ENCODE measurements around the gene EFCAB5. TPM values are rescaled to one million over a fixed set of nuclear protein-coding genes. Genes with fewer than 3 reads are reported as not detected.

The EFCAB5 gene
- total RNA-seq, 1 donor from 2014 or later: 2.6 TPM

- Histone ChIP-seq H3K36me3 (ENCODE audit: control insufficient read depth in 3 of 3, insufficient read depth in 3 of 3, low read length in 3 of 3) (no peaks in the 10 kb centered on the region), H3K4me3 (ENCODE audit: low read length in 3 of 3) (no peak overlapping the region), H3K9ac (ENCODE audit: low read depth in 1 of 3, low read length in 3 of 3) (no peak overlapping the region)
Measured at GRCh38 chr17:29914819-29915537, 26.5 kb upstream of the EFCAB5 start.

GRCh38 chr17:29918016-29918415 lies 23.4 kb upstream of the EFCAB5 start:
- no peak overlapping the region for H3K27ac ChIP-seq (ENCODE audit: low read depth, low read length)
- H3K4me3 ChIP-seq (ENCODE audit: low read length in 3 of 3): no peak overlapping the region
- no peak overlapping the region for H3K9ac ChIP-seq (ENCODE audit: low read depth in 1 of 3, low read length in 3 of 3)
- H3K27me3 ChIP-seq (ENCODE audit: control insufficient read depth in 3 of 3, insufficient read depth in 3 of 3, low read length in 3 of 3): no peaks in the 10 kb centered on the region
- peaks cover 0 to 7% (median 4%) of the 10 kb centered on the region in 3 donors for H3K4me1 ChIP-seq (ENCODE audit: control insufficient read depth in 3 of 3, insufficient read depth in 3 of 3, low read length in 3 of 3)
- no peaks in the 10 kb centered on the region for H3K36me3 ChIP-seq (ENCODE audit: control insufficient read depth in 3 of 3, insufficient read depth in 3 of 3, low read length in 3 of 3)
- no peaks in the 10 kb centered on the region for H3K9me3 ChIP-seq (ENCODE audit: control insufficient read depth in 3 of 3, low read length in 3 of 3)

More at GRCh38 chr17:29914819-29915537, 26.5 kb upstream of the EFCAB5 start:
- peaks cover 0 to 15% (median 12%) of the 10 kb centered on the region in 3 donors for H3K4me1 ChIP-seq (ENCODE audit: control insufficient read depth in 3 of 3, insufficient read depth in 3 of 3, low read length in 3 of 3)
- no peaks in the 10 kb centered on the region for H3K9me3 ChIP-seq (ENCODE audit: control insufficient read depth in 3 of 3, low read length in 3 of 3)
- no peaks in the 10 kb centered on the region for H3K27me3 ChIP-seq (ENCODE audit: control insufficient read depth in 3 of 3, insufficient read depth in 3 of 3, low read length in 3 of 3)
- H3K27ac ChIP-seq (ENCODE audit: low read depth, low read length): no peak overlapping the region

DNA sequence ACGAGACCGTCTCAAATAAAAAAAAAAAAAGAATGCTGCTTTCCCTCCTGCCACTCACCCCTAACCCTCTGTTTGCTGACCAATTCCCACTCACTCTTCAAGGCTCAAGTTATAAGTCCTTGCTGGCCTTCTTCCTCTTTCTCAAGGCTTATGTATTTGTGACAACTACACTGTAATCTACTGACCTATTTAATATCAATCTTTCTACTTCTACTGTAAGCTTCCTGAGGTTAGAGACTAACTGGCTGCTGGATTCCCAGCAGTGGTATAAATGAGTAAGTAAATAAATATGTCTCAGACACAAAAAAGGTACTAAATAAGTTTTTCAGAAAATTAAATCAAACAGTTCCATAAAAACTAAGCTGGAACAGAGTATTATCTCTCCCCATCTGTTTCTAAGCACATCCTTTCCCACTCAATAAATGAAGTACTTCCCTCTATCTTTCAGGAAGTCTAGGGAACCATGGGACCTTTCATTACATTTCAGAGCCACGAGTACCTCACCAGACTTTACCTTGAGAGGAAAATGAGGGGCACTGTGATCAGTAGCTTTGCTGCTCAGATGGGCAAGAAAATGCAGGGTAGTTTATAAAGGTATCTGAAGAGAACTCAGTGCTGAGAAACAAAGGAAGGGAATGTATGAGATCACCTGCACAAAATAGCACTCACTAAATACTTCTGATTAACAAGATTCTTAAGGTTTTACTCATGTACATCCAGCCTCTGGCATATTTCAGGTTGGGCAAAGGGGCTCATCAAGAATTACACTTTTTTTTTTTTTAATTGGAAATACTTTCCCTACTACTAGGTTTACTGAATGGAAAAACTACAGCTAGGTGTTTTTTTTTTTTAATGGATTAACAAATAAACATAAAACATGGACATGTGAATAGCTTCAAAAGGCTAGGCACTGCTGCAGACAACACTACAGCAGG lies 22.2 kb upstream of the EFCAB5 start:
- Histone ChIP-seq H3K36me3 (ENCODE audit: control insufficient read depth in 3 of 3, insufficient read depth in 3 of 3, low read length in 3 of 3) (no peaks in the 10 kb centered on the region), H3K27me3 (ENCODE audit: control insufficient read depth in 3 of 3, insufficient read depth in 3 of 3, low read length in 3 of 3) (no peaks in the 10 kb centered on the region), H3K4me3 (ENCODE audit: low read length in 3 of 3) (no peak overlapping the region), H3K4me1 (ENCODE audit: control insufficient read depth in 3 of 3, insufficient read depth in 3 of 3, low read length in 3 of 3) (peaks cover 0 to 7% (median 4%) of the 10 kb centered on the region in 3 donors), H3K9me3 (ENCODE audit: control insufficient read depth in 3 of 3, low read length in 3 of 3) (no peaks in the 10 kb centered on the region), H3K27ac (ENCODE audit: low read depth, low read length) (no peak overlapping the region), H3K9ac (ENCODE audit: low read depth in 1 of 3, low read length in 3 of 3) (peak overlapping the region in 1 of 3 donors; percentile 21)

GRCh38 chr17:29924786-29925185 lies 16.6 kb upstream of the EFCAB5 start:
- Histone ChIP-seq H3K9me3 (ENCODE audit: control insufficient read depth in 3 of 3, low read length in 3 of 3) (no peaks in the 10 kb centered on the region), H3K36me3 (ENCODE audit: control insufficient read depth in 3 of 3, insufficient read depth in 3 of 3, low read length in 3 of 3) (peaks cover 0 to 4% (median 0%) of the 10 kb centered on the region in 3 donors), H3K4me3 (ENCODE audit: low read length in 3 of 3) (no peak overlapping the region), H3K4me1 (ENCODE audit: control insufficient read depth in 3 of 3, insufficient read depth in 3 of 3, low read length in 3 of 3) (peaks cover 8 to 31% (median 19%) of the 10 kb centered on the region in 3 donors), H3K27ac (ENCODE audit: low read depth, low read length) (no peak overlapping the region), H3K27me3 (ENCODE audit: control insufficient read depth in 3 of 3, insufficient read depth in 3 of 3, low read length in 3 of 3) (no peaks in the 10 kb centered on the region), H3K9ac (ENCODE audit: low read depth in 1 of 3, low read length in 3 of 3) (no peak overlapping the region)

GRCh38 chr17:29927546-29927945 lies 13.9 kb upstream of the EFCAB5 start:
- no peak overlapping the region for H3K9ac ChIP-seq (ENCODE audit: low read depth in 1 of 3, low read length in 3 of 3)
- no peak overlapping the region for H3K27ac ChIP-seq (ENCODE audit: low read depth, low read length)
- peaks cover 14 to 40% (median 31%) of the 10 kb centered on the region in 3 donors for H3K4me1 ChIP-seq (ENCODE audit: control insufficient read depth in 3 of 3, insufficient read depth in 3 of 3, low read length in 3 of 3)
- H3K36me3 ChIP-seq (ENCODE audit: control insufficient read depth in 3 of 3, insufficient read depth in 3 of 3, low read length in 3 of 3): peaks cover 0 to 4% (median 0%) of the 10 kb centered on the region in 3 donors
- H3K27me3 ChIP-seq (ENCODE audit: control insufficient read depth in 3 of 3, insufficient read depth in 3 of 3, low read length in 3 of 3): no peaks in the 10 kb centered on the region
- H3K9me3 ChIP-seq (ENCODE audit: control insufficient read depth in 3 of 3, low read length in 3 of 3): no peaks in the 10 kb centered on the region
- H3K4me3 ChIP-seq (ENCODE audit: low read length in 3 of 3): no peak overlapping the region

DNA sequence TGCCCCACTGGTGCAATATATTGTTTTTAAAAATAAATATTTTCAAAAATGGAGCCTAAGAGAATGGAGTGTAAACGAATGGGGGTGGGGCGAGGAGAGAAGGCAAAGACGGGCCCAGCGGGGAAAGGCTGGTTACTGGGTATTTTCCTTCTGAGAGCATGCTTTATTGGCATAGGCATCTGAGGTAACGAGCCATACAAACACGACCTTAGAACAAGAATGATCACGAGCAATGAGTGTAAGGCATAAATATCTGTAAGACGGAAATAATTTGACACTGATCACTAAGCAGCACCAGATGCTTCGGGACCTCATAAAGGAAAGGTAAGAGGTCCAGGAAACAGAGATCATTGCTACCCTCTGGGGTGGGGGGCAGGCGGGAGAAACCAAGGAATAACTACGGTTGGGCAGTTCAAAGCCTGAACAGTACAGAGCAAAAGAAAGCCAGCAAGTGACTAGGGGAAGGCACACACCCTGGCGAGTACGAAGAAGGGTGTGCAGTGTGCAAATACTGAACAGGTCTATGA lies 12.4 kb upstream of the EFCAB5 start:
- Histone ChIP-seq H3K27ac (ENCODE audit: low read depth, low read length) (peak overlapping the region; percentile 90), H3K4me1 (ENCODE audit: control insufficient read depth in 3 of 3, insufficient read depth in 3 of 3, low read length in 3 of 3) (peaks cover 14 to 40% (median 31%) of the 10 kb centered on the region in 3 donors), H3K9ac (ENCODE audit: low read depth in 1 of 3, low read length in 3 of 3) (peak overlapping the region; percentile 91 to 95 (median 94)), H3K4me3 (ENCODE audit: low read length in 3 of 3) (peak overlapping the region; percentile 97 to 100 (median 100)), H3K36me3 (ENCODE audit: control insufficient read depth in 3 of 3, insufficient read depth in 3 of 3, low read length in 3 of 3) (peaks cover 0 to 4% (median 0%) of the 10 kb centered on the region in 3 donors), H3K27me3 (ENCODE audit: control insufficient read depth in 3 of 3, insufficient read depth in 3 of 3, low read length in 3 of 3) (no peaks in the 10 kb centered on the region), H3K9me3 (ENCODE audit: control insufficient read depth in 3 of 3, low read length in 3 of 3) (no peaks in the 10 kb centered on the region)

GRCh38 chr17:29929533-29930408 lies 11.7 kb upstream of the EFCAB5 start, which contains the start of gene SSH2:
TSS of gene SSH2 (minus strand) at chr17:29930228. CDS start at chr17:29930000, 228 bp downstream.
- Histone ChIP-seq H3K36me3 (ENCODE audit: control insufficient read depth in 3 of 3, insufficient read depth in 3 of 3, low read length in 3 of 3) (peaks cover 0 to under 1% (median 0%) of the 10 kb centered on the region in 3 donors), H3K27ac (ENCODE audit: low read depth, low read length) (peak within 1 kb of the TSS; percentile 90), H3K27me3 (ENCODE audit: control insufficient read depth in 3 of 3, insufficient read depth in 3 of 3, low read length in 3 of 3) (no peaks in the 10 kb centered on the region), H3K9me3 (ENCODE audit: control insufficient read depth in 3 of 3, low read length in 3 of 3) (no peaks in the 10 kb centered on the region), H3K4me1 (ENCODE audit: control insufficient read depth in 3 of 3, insufficient read depth in 3 of 3, low read length in 3 of 3) (peaks cover 14 to 36% (median 31%) of the 10 kb centered on the region in 3 donors), H3K4me3 (ENCODE audit: low read length in 3 of 3) (peak within 1 kb of the TSS; percentile 97 to 100 (median 100)), H3K9ac (ENCODE audit: low read depth in 1 of 3, low read length in 3 of 3) (peak within 1 kb of the TSS; percentile 91 to 95 (median 94))

GRCh38 chr17:29930409-29931010 lies 10.9 kb upstream of the EFCAB5 start:
- peaks cover 14 to 35% (median 31%) of the 10 kb centered on the region in 3 donors for H3K4me1 ChIP-seq (ENCODE audit: control insufficient read depth in 3 of 3, insufficient read depth in 3 of 3, low read length in 3 of 3)
- H3K9ac ChIP-seq (ENCODE audit: low read depth in 1 of 3, low read length in 3 of 3): peak overlapping the region; percentile 88 to 94 (median 91)
- H3K9me3 ChIP-seq (ENCODE audit: control insufficient read depth in 3 of 3, low read length in 3 of 3): no peaks in the 10 kb centered on the region
- peak overlapping the region; percentile 90 for H3K27ac ChIP-seq (ENCODE audit: low read depth, low read length)
- no peaks in the 10 kb centered on the region for H3K27me3 ChIP-seq (ENCODE audit: control insufficient read depth in 3 of 3, insufficient read depth in 3 of 3, low read length in 3 of 3)
- no peaks in the 10 kb centered on the region for H3K36me3 ChIP-seq (ENCODE audit: control insufficient read depth in 3 of 3, insufficient read depth in 3 of 3, low read length in 3 of 3)
- peak overlapping the region; percentile 97 to 100 (median 100) for H3K4me3 ChIP-seq (ENCODE audit: low read length in 3 of 3)
